Measurements from ENCODE around the gene PDIK1L. TPM values are rescaled to one million over a fixed set of nuclear protein-coding genes. Genes with fewer than 3 reads are reported as not detected.
A peak's percentile ranks its signal among the peaks of the same experiment; 100 is the strongest.

PDIK1L gene
- total and polyA plus RNA-seq, 2 of the 4 experiments (the other 2 are of a cell fraction), result 1.4 to 3.0 TPM

DNA sequence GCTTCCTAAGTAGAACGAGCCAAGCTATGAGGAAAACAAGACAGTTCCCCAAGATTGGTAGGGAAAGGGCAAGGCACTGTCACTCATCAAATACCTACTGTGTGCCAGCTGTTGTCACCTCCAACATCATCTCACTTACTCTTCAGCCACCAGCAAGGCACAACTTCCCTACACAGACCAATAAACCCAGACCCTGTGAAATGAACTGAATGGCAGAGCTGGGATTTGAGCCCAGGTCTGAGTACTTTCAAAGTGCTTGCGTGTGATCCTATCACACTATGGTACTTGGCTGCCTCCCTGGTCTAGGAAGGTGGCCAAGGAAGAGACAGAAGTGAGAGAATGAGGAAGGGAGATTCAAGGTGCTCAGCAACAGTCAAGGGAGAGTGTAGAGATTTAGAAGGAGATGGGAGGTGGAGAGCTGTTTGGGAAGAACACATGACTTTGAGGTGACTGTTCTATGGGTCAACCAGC lies 27.5 kb upstream of the PDIK1L start:
- Histone ChIP-seq H4K8ac (ENCODE audit: low read depth in 2 of 2, low read length in 2 of 2) (no peak overlapping the region), H2BK20ac (ENCODE audit: low read depth, low read length) (no peak overlapping the region), H3K4me1 (ENCODE audit: control insufficient read depth, insufficient read depth, low read length) (peaks cover 1% of the 10 kb centered on the region; the same call in 1 of the 2 replicates), H4K5ac (ENCODE audit: low read depth, low read length) (no peak overlapping the region), H3K79me1 (ENCODE audit: low read depth in 1 of 2, low read length in 2 of 2) (no peaks in the 10 kb centered on the region), H3K18ac (ENCODE audit: low read depth, low read length) (no peak overlapping the region), H2BK5ac (ENCODE audit: low read depth, low read length, poor library complexity, severe bottlenecking) (no peak overlapping the region), H3K4me3 (ENCODE audit: insufficient read depth, low read depth, low read length) (no peak overlapping the region), H3K27ac (ENCODE audit: insufficient read depth, low read length) (no peak overlapping the region), H2AFZ (replicated peaks; ENCODE audit: low read length, poor library complexity) (no peak overlapping the region), H4K20me1 (ENCODE audit: insufficient read depth, low read length) (no peaks in the 10 kb centered on the region), H3K9me3 (ENCODE audit: control insufficient read depth, insufficient read depth, low read length) (no peaks in the 10 kb centered on the region), H3K27me3 (ENCODE audit: control insufficient read depth, insufficient read depth, low read length) (peaks cover 29% of the 10 kb centered on the region), H3K9me1 (ENCODE audit: insufficient read depth, low read length) (no peaks in the 10 kb centered on the region), H3K14ac (replicated peaks; ENCODE audit: low read depth, low read length) (no peak overlapping the region), H3K36me3 (ENCODE audit: control insufficient read depth, insufficient read depth, low read length) (no peaks in the 10 kb centered on the region), H3K23ac (ENCODE audit: low read depth, low read length) (no peak overlapping the region), H2BK15ac (ENCODE audit: low read depth, low read length) (no peak overlapping the region), H2BK120ac (ENCODE audit: low read depth, low read length) (no peak overlapping the region), H2AK5ac (ENCODE audit: low read depth, low read length) (no peak overlapping the region), H4K91ac (ENCODE audit: insufficient read depth, low read depth, low read length) (no peak overlapping the region), H3K4ac (ENCODE audit: low read depth, low read length) (no peak overlapping the region), H2AK9ac (replicated peaks; ENCODE audit: low read depth, low read length, poor library complexity) (no peak overlapping the region), H3K9ac (ENCODE audit: low read depth, low read length) (no peak overlapping the region), H3K56ac (ENCODE audit: extremely low read depth, insufficient read depth, low read length) (no peak overlapping the region), H3K4me2 (ENCODE audit: low read depth, low read length) (no peak overlapping the region)
- POLR2A ChIA-PET (ENCODE audit: unreplicated experiment), result no interaction called here
- CTCF ChIA-PET, result interaction anchor here (0.6 to 1.2 kb wide), 3 partner anchors 28 to 460 kb away, joined by 3 read pairs; no protein-coding TSS in a partner anchor
- intact Hi-C loops (cut with micrococcal nuclease) (no loop called here), dilution Hi-C loops (cut with HindIII; ENCODE audit: low sequenced_read_pairs, unreplicated experiment) (no loop called here), in situ Hi-C loops (cut with MboI; ENCODE audit: low sequenced_read_pairs) (no loop called here)
- peak; percentile 21 for DNase-seq
- ATAC-seq (ENCODE audit: low read depth), result no peak
- WGBS, 2 experiments (ENCODE audit: extremely low coverage in 2 of 2, insufficient read length in 1 of 2), result no CpG with 5 or more reads among the region's 2 CpGs
- TF ChIP-seq MAZ (IDR thresholded peaks at IDR 0.05; ENCODE audit: borderline replicate concordance, low read depth, low read length) (no peak), POLR2A (IDR thresholded peaks at IDR 0.05; ENCODE audit: low read depth, low read length) (no peak), RCOR1 (IDR thresholded peaks at IDR 0.05; ENCODE audit: insufficient replicate concordance, low read length) (no peak), CEBPB (IDR thresholded peaks at IDR 0.05; ENCODE audit: low read depth, low read length) (no peak), FOS (IDR thresholded peaks at IDR 0.05; ENCODE audit: low read depth, low read length) (no peak), RAD21 (IDR thresholded peaks at IDR 0.05; ENCODE audit: low read length) (no peak), CHD1 (IDR thresholded peaks at IDR 0.05; ENCODE audit: low read depth, low read length) (no peak), NFE2L2 (IDR thresholded peaks at IDR 0.05; ENCODE audit: low read depth, low read length) (no peak), MXI1 (IDR thresholded peaks at IDR 0.05; ENCODE audit: borderline replicate concordance, low read depth, low read length) (no peak), CTCF (conservative IDR thresholded peaks at IDR 0.05; ENCODE audit: low read depth, low read length) (no peak), MAFK (IDR thresholded peaks at IDR 0.05; ENCODE audit: low read depth, low read length) (no peak), SMC3 (IDR thresholded peaks at IDR 0.05; ENCODE audit: low read depth, low read length) (no peak), RFX5 (IDR thresholded peaks at IDR 0.05; ENCODE audit: low read depth, low read length) (no peak), BHLHE40 (IDR thresholded peaks at IDR 0.05; ENCODE audit: low read depth, low read length) (no peak)
- TF ChIP-seq, protein P1, sequence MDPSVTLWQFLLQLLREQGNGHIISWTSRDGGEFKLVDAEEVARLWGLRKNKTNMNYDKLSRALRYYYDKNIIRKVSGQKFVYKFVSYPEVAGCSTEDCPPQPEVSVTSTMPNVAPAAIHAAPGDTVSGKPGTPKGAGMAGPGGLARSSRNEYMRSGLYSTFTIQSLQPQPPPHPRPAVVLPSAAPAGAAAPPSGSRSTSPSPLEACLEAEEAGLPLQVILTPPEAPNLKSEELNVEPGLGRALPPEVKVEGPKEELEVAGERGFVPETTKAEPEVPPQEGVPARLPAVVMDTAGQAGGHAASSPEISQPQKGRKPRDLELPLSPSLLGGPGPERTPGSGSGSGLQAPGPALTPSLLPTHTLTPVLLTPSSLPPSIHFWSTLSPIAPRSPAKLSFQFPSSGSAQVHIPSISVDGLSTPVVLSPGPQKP (IDR thresholded peaks at IDR 0.05; ENCODE audit: borderline replicate concordance, low read depth, low read length), result no peak
- TF ChIP-seq, protein P2, sequence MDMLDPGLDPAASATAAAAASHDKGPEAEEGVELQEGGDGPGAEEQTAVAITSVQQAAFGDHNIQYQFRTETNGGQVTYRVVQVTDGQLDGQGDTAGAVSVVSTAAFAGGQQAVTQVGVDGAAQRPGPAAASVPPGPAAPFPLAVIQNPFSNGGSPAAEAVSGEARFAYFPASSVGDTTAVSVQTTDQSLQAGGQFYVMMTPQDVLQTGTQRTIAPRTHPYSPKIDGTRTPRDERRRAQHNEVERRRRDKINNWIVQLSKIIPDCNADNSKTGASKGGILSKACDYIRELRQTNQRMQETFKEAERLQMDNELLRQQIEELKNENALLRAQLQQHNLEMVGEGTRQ (IDR thresholded peaks at IDR 0.05; ENCODE audit: low read depth, low read length), result no peak
- no TSS peak for BruUV-seq (replicated peaks)

Measured in IMR-90 (cell line).